IMR-90 (cell line): Measurements from ENCODE around the gene ROBO2. TPM values are rescaled to one million over a fixed set of nuclear protein-coding genes. Genes with fewer than 3 reads are reported as not detected.

Experiments used
- ATAC-seq: fragments of 200-7000 bp; cut with Tn5 transposase; 2 replicates; pipeline ENCODE4 v1.9.1; 2020; ENCODE audit warnings: low read depth, mild to moderate bottlenecking, moderate library complexity
- BruUV-seq: library from RNA; stranded (reverse); fragments of 400-500 nt; replicated peaks from 2 replicates; lab custom pipeline; 2021; lab: Mats Ljungman, UMichigan
- CTCF ChIA-PET: fragments of 300-600 bp; formaldehyde crosslinking; extraction: SDS; loops from one replicate; lab custom pipeline; 2021; ENCODE audit warnings: antibody characterized with exemption; lab: Yijun Ruan, JAX
- POLR2A ChIA-PET: fragments of 300-600 bp; sonication (Branson Sonifier 250); formaldehyde crosslinking; loops from one replicate; lab custom pipeline; 2022; ENCODE audit warnings: antibody characterized with exemption; ENCODE audit not compliant: unreplicated experiment; lab: Charles Lee
- DNase-seq: peaks from one replicate; pipeline ENCODE4 v3.0.0; 2013
- H2AFZ ChIP-seq: replicated peaks from 2 replicates; pipeline ENCODE3; 2013; ENCODE audit warnings: low read length, mild to moderate bottlenecking; ENCODE audit not compliant: poor library complexity
- H2AK5ac ChIP-seq: 2 replicates; pipeline ENCODE4 v1.6.1; 2013; ENCODE audit warnings: low read depth, low read length, inconsistent platforms
- H2AK9ac ChIP-seq: replicated peaks from 2 replicates; pipeline ENCODE3; 2013; ENCODE audit warnings: mild to moderate bottlenecking, low read depth, low read length, moderate library complexity; ENCODE audit not compliant: poor library complexity
- H2BK120ac ChIP-seq: 2 replicates; pipeline ENCODE4 v1.6.1; 2013; ENCODE audit warnings: low read depth, low read length, inconsistent platforms
- H2BK15ac ChIP-seq: 3 replicates; pipeline ENCODE4 v1.6.1; 2013; ENCODE audit warnings: low read depth, low read length, inconsistent platforms
- H2BK20ac ChIP-seq: 2 replicates; pipeline ENCODE4 v1.6.1; 2013; ENCODE audit warnings: low read depth, mild to moderate bottlenecking, inconsistent platforms, low read length, moderate library complexity
- H2BK5ac ChIP-seq: 2 replicates; pipeline ENCODE4 v1.6.1; 2013; ENCODE audit warnings: mild to moderate bottlenecking, low read depth, low read length, inconsistent platforms; ENCODE audit not compliant: poor library complexity, severe bottlenecking
- H3K14ac ChIP-seq: replicated peaks from 2 replicates; pipeline ENCODE4 v1.6.1; 2013; ENCODE audit warnings: low read depth, low read length, inconsistent platforms
- H3K18ac ChIP-seq: 2 replicates; pipeline ENCODE4 v1.6.1; 2013; ENCODE audit warnings: low read depth, low read length, control low read depth
- H3K23ac ChIP-seq: 2 replicates; pipeline ENCODE4 v1.6.1; 2013; ENCODE audit warnings: low read depth, low read length, inconsistent platforms
- H3K27ac ChIP-seq: 2 replicates; pipeline ENCODE4 v1.5.1; 2013; ENCODE audit warnings: mild to moderate bottlenecking, control low read depth, low read length; ENCODE audit not compliant: insufficient read depth
- H3K27me3 ChIP-seq: 2 replicates; pipeline ENCODE4 v1.6.1; 2013; ENCODE audit warnings: low read length; ENCODE audit not compliant: control insufficient read depth, insufficient read depth
- H3K36me3 ChIP-seq: 2 replicates; pipeline ENCODE4 v1.6.1; 2013; ENCODE audit warnings: low read length, mixed read lengths; ENCODE audit not compliant: control insufficient read depth, insufficient read depth
- H3K4ac ChIP-seq: 2 replicates; pipeline ENCODE4 v1.6.1; 2013; ENCODE audit warnings: low read depth, low read length, inconsistent platforms
- H3K4me1 ChIP-seq: 2 replicates; pipeline ENCODE4 v1.6.1; 2013; ENCODE audit warnings: low read length, mixed read lengths; ENCODE audit not compliant: control insufficient read depth, insufficient read depth
- H3K4me2 ChIP-seq: 2 replicates; pipeline ENCODE4 v1.6.1; 2013; ENCODE audit warnings: low read depth, mild to moderate bottlenecking, control low read depth, low read length, moderate library complexity
- H3K4me3 ChIP-seq: 2 replicates; pipeline ENCODE4 v1.5.1; 2013; ENCODE audit warnings: low read depth, mild to moderate bottlenecking, control low read depth, low read length, moderate library complexity; ENCODE audit not compliant: insufficient read depth
- H3K56ac ChIP-seq: 2 replicates; pipeline ENCODE4 v1.6.1; 2013; ENCODE audit warnings: low read length, inconsistent platforms; ENCODE audit not compliant: insufficient read depth; ENCODE audit errors: extremely low read depth
- H3K79me1 ChIP-seq, 2 experiments: 2 replicates each; pipeline ENCODE4 v1.6.1; 2013; ENCODE audit warnings: low read length in 2 of 2, inconsistent platforms in 1 of 2, low read depth in 1 of 2
- H3K9ac ChIP-seq: 2 replicates; pipeline ENCODE4 v1.6.1; 2013; ENCODE audit warnings: low read depth, low read length, control low read depth
- H3K9me1 ChIP-seq: 2 replicates; pipeline ENCODE4 v1.6.1; 2013; ENCODE audit warnings: low read length, inconsistent platforms; ENCODE audit not compliant: insufficient read depth
- H3K9me3 ChIP-seq: 2 replicates; pipeline ENCODE4 v1.6.1; 2013; ENCODE audit warnings: low read length; ENCODE audit not compliant: control insufficient read depth, insufficient read depth
- H4K20me1 ChIP-seq: 2 replicates; pipeline ENCODE4 v1.6.1; 2013; ENCODE audit warnings: low read length, inconsistent platforms; ENCODE audit not compliant: insufficient read depth
- H4K5ac ChIP-seq: 2 replicates; pipeline ENCODE4 v1.6.1; 2013; ENCODE audit warnings: mild to moderate bottlenecking, low read depth, low read length, control low read depth
- H4K8ac ChIP-seq, 2 experiments: 2 replicates each; pipeline ENCODE4 v1.6.1; 2013; ENCODE audit warnings: low read depth in 2 of 2, low read length in 2 of 2, control low read depth in 1 of 2, inconsistent platforms in 1 of 2
- H4K91ac ChIP-seq: 2 replicates; pipeline ENCODE4 v1.6.1; 2013; ENCODE audit warnings: low read depth, low read length, inconsistent platforms; ENCODE audit not compliant: insufficient read depth
- BHLHE40 ChIP-seq: fragments of 150-350 bp; IDR thresholded peaks from 2 replicates; pipeline ENCODE4 v1.6.1; 2016; ENCODE audit warnings: mild to moderate bottlenecking, low read depth, low read length
- CEBPB ChIP-seq: IDR thresholded peaks from 2 replicates; pipeline ENCODE4 v1.6.1; 2012; ENCODE audit warnings: low read depth, low read length, improper control_type of control experiment
- CHD1 ChIP-seq: IDR thresholded peaks from 2 replicates; pipeline ENCODE4 v1.6.1; 2012; ENCODE audit warnings: low read depth, low read length, improper control_type of control experiment
- CTCF ChIP-seq: conservative IDR thresholded peaks from 2 replicates; pipeline ENCODE4 v1.5.1; 2012; ENCODE audit warnings: mild to moderate bottlenecking, low read depth, low read length, improper control_type of control experiment
- FOS ChIP-seq: fragments of 150-350 bp; IDR thresholded peaks from 2 replicates; pipeline ENCODE4 v1.6.1; 2016; ENCODE audit warnings: low read depth, low read length
- MAFK ChIP-seq: IDR thresholded peaks from 2 replicates; pipeline ENCODE4 v1.6.1; 2012; ENCODE audit warnings: low read depth, low read length, improper control_type of control experiment
- MAZ ChIP-seq: IDR thresholded peaks from 2 replicates; pipeline ENCODE4 v1.6.1; 2012; ENCODE audit warnings: low read depth, mild to moderate bottlenecking, low read length, improper control_type of control experiment, moderate library complexity, borderline replicate concordance
- MXI1 ChIP-seq: IDR thresholded peaks from 2 replicates; pipeline ENCODE4 v1.6.1; 2012; ENCODE audit warnings: low read depth, mild to moderate bottlenecking, low read length, moderate library complexity, borderline replicate concordance
- NFE2L2 ChIP-seq: fragments of 150-350 bp; IDR thresholded peaks from 2 replicates; pipeline ENCODE4 v1.6.1; 2016; ENCODE audit warnings: low read depth, mild to moderate bottlenecking, low read length
- POLR2A ChIP-seq: IDR thresholded peaks from 2 replicates; pipeline ENCODE4 v1.6.1; 2012; ENCODE audit warnings: mild to moderate bottlenecking, low read depth, low read length
- RAD21 ChIP-seq: IDR thresholded peaks from 2 replicates; pipeline ENCODE4 v1.6.1; 2012; ENCODE audit warnings: low read length, improper control_type of control experiment
- RCOR1 ChIP-seq: IDR thresholded peaks from 2 replicates; pipeline ENCODE4 v1.6.1; 2012; ENCODE audit warnings: mild to moderate bottlenecking, low read length, improper control_type of control experiment; ENCODE audit not compliant: insufficient replicate concordance
- RFX5 ChIP-seq: IDR thresholded peaks from 2 replicates; pipeline ENCODE4 v1.8.0; 2012; ENCODE audit warnings: low read depth, mild to moderate bottlenecking, low read length, moderate library complexity
- SMC3 ChIP-seq: fragments of 150-350 bp; IDR thresholded peaks from 2 replicates; pipeline ENCODE4 v1.6.1; 2016; ENCODE audit warnings: low read depth, mild to moderate bottlenecking, antibody characterized with exemption, low read length, moderate library complexity
- whole genome bisulfite sequencing, 2 experiments: methylation state at CpG; one replicate each; pipeline versions ENCODE4 v1.1.5 to v1.1.7; 2013; ENCODE audit warnings: missing lambda C conversion rate in 2 of 2; ENCODE audit not compliant: insufficient read length in 1 of 2; ENCODE audit errors: extremely low coverage in 2 of 2; 5-methylcytosine and 5-hydroxymethylcytosine counted together
- dilution Hi-C: fragments of 300-500 bp; cut with HindIII; formaldehyde crosslinking; loops from one replicate; pipeline ENCODE4 v1.14.3; 2018; ENCODE audit warnings: low sequenced_read_pairs; ENCODE audit not compliant: unreplicated experiment
- in situ Hi-C: fragments of 300-500 bp; cut with MboI; formaldehyde crosslinking; loops from 3 replicates; pipeline ENCODE4 v1.14.3; 2019; ENCODE audit warnings: low sequenced_read_pairs, inconsistent platforms, mixed read lengths
- intact Hi-C: fragments of 100-400 bp; cut with micrococcal nuclease; formaldehyde crosslinking; loops from 2 replicates; pipeline ENCODE4 v1.10.0; 2022
- polyA plus RNA-seq, 3 experiments: library from polyadenylated mRNA; depleted of rRNA; stranded (reverse); fragments of >200 nt; gene quantifications; 2 replicates each; pipeline ENCODE4 v1.2.3, GENCODE V29; 2012; ENCODE audit warnings: low replicate concordance in 1 of 3
- total RNA-seq: library from RNA; depleted of rRNA; stranded (reverse); fragments of >200 nt; gene quantifications from 2 replicates; pipeline ENCODE4 v1.2.3, GENCODE V29; 2012
- TF ChIP-seq, protein P1 (sequence below): fragments of 150-350 bp; IDR thresholded peaks from 2 replicates; pipeline ENCODE4 v1.6.1; 2017; ENCODE audit warnings: mild to moderate bottlenecking, antibody characterized with exemption, low read length, low read depth
- TF ChIP-seq, protein P2 (sequence below): fragments of 150-350 bp; IDR thresholded peaks from 2 replicates; pipeline ENCODE4 v1.6.1; 2016; ENCODE audit warnings: low read depth, mild to moderate bottlenecking, low read length, moderate library complexity, borderline replicate concordance

The ROBO2 gene
- total and polyA plus RNA-seq, 2 of the 4 experiments (the other 2 are of a cell fraction): 9.3 to 14.5 TPM

- Histone ChIP-seq H3K14ac (no peak overlapping the region), H2BK20ac (no peak overlapping the region), H2AK9ac (no peak overlapping the region), H3K9me1 (no peaks in the 10 kb centered on the region), H2BK120ac (no peak overlapping the region), H3K56ac (no peak overlapping the region), H2BK15ac (no peak overlapping the region), H3K27ac (no peak overlapping the region), H3K18ac (no peak overlapping the region), H3K9ac (no peak overlapping the region), H2AFZ (no peak overlapping the region), H3K4me3 (no peak overlapping the region), H3K4me1 (no peaks in the 10 kb centered on the region), H3K23ac (no peak overlapping the region), H3K79me1 (no peaks in the 10 kb centered on the region), H4K91ac (no peak overlapping the region), H4K20me1 (no peaks in the 10 kb centered on the region), H4K5ac (no peak overlapping the region), H4K8ac (no peak overlapping the region), H3K4ac (no peak overlapping the region), H3K9me3 (0 out of 2 replicates have a peak, but pooled peaks cover under 1% of the 10 kb centered on the region), H3K27me3 (no peaks in the 10 kb centered on the region), H3K36me3 (no peaks in the 10 kb centered on the region), H2AK5ac (no peak overlapping the region), H2BK5ac (no peak overlapping the region), H3K4me2 (no peak overlapping the region)
- ATAC-seq: no peak
- in situ Hi-C loops (no loop called here), intact Hi-C loops (no loop called here), dilution Hi-C loops (no loop called here)
- no CpG with 5 or more reads among the region's 1 CpG for WGBS, 2 experiments
- TF ChIP-seq RFX5 (no peak), MAFK (no peak), NFE2L2 (no peak), SMC3 (no peak), CHD1 (no peak), BHLHE40 (no peak), FOS (no peak), RAD21 (no peak), RCOR1 (no peak), MAZ (no peak), CEBPB (no peak), MXI1 (no peak), CTCF (no peak), POLR2A (no peak)
- TF ChIP-seq, protein P1, sequence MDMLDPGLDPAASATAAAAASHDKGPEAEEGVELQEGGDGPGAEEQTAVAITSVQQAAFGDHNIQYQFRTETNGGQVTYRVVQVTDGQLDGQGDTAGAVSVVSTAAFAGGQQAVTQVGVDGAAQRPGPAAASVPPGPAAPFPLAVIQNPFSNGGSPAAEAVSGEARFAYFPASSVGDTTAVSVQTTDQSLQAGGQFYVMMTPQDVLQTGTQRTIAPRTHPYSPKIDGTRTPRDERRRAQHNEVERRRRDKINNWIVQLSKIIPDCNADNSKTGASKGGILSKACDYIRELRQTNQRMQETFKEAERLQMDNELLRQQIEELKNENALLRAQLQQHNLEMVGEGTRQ: no peak
- TF ChIP-seq, protein P2, sequence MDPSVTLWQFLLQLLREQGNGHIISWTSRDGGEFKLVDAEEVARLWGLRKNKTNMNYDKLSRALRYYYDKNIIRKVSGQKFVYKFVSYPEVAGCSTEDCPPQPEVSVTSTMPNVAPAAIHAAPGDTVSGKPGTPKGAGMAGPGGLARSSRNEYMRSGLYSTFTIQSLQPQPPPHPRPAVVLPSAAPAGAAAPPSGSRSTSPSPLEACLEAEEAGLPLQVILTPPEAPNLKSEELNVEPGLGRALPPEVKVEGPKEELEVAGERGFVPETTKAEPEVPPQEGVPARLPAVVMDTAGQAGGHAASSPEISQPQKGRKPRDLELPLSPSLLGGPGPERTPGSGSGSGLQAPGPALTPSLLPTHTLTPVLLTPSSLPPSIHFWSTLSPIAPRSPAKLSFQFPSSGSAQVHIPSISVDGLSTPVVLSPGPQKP: no peak
- ChIA-PET CTCF (no interaction called here), POLR2A (no interaction called here)
- DNase-seq: no peak
- BruUV-seq: no TSS peak
Observed at GRCh38 chr3:77668376-77668775, 628.5 kb downstream of the ROBO2 start.
